CD4-positive, alpha-beta memory T cell (primary cell): ENCODE measurements around the gene UCHL1. TPM values are rescaled to one million over a fixed set of nuclear protein-coding genes. Genes with fewer than 3 reads are reported as not detected.

Experiments
- CTCF ChIA-PET: fragments of 350-600 bp; sonication (Branson Sonifier 250); formaldehyde crosslinking; loops from one replicate; lab custom pipeline; 2021; ENCODE audit warnings: inconsistent platforms; ENCODE audit not compliant: partially characterized antibody; lab: Charles Lee
- POLR2A ChIA-PET: fragments of 350-600 bp; sonication (Branson Sonifier 250); formaldehyde crosslinking; loops from one replicate; lab custom pipeline; 2021; ENCODE audit not compliant: partially characterized antibody; lab: Charles Lee
- DNase-seq, 5 donors: peaks; one replicate each; pipeline versions ENCODE4 v3.0.0 to v3.0.0-alpha.2; 2020 to 2022; ENCODE audit warnings: mixed read lengths in 1 of 5
- H3K27ac ChIP-seq: one replicate; pipeline ENCODE4 v1.7.0; 2013; ENCODE audit warnings: low read depth, low read length
- H3K27me3 ChIP-seq: 2 replicates; pipeline ENCODE4 v1.7.0; 2013; ENCODE audit warnings: mild to moderate bottlenecking, low read length, moderate library complexity; ENCODE audit not compliant: insufficient read depth
- H3K36me3 ChIP-seq: 2 replicates; pipeline ENCODE4 v1.7.0; 2013; ENCODE audit warnings: mild to moderate bottlenecking, low read length, moderate library complexity; ENCODE audit not compliant: insufficient read depth
- H3K4me1 ChIP-seq: 2 replicates; pipeline ENCODE4 v1.7.0; 2013; ENCODE audit warnings: mild to moderate bottlenecking, low read length, moderate library complexity; ENCODE audit not compliant: insufficient read depth
- H3K4me3 ChIP-seq, 2 donors: one replicate each; pipeline ENCODE4 v1.7.0; 2013; ENCODE audit warnings: low read length in 2 of 2, mild to moderate bottlenecking in 1 of 2
- H3K9me3 ChIP-seq, 2 donors: one replicate each; pipeline ENCODE4 v1.7.0; 2013; ENCODE audit warnings: low read length in 2 of 2, control low read depth in 1 of 2; ENCODE audit not compliant: control insufficient read depth in 1 of 2
- H3K27ac Mint-ChIP-seq, 7 donors: one replicate each; pipeline ENCODE4 v1.8.0; 2020 to 2021; ENCODE audit warnings: mixed read lengths in 7 of 7, mild to moderate bottlenecking in 6 of 7, inconsistent platforms in 3 of 7, moderate library complexity in 3 of 7
- H3K27me3 Mint-ChIP-seq, 2 donors: one replicate each; pipeline ENCODE4 v1.8.0; 2020 to 2021; ENCODE audit warnings: mixed read lengths in 2 of 2
- H3K36me3 Mint-ChIP-seq, 2 donors: one replicate each; pipeline ENCODE4 v1.8.0; 2020 to 2021; ENCODE audit warnings: mixed read lengths in 2 of 2, inconsistent platforms in 1 of 2, mild to moderate bottlenecking in 1 of 2
- H3K4me1 Mint-ChIP-seq, 4 donors: one replicate each; pipeline ENCODE4 v1.8.0; 2020 to 2021; ENCODE audit warnings: mixed read lengths in 4 of 4, mild to moderate bottlenecking in 1 of 4
- H3K4me3 Mint-ChIP-seq, 8 donors: one replicate each; pipeline ENCODE4 v1.8.0; 2020 to 2021; ENCODE audit warnings: mixed read lengths in 8 of 8, mild to moderate bottlenecking in 7 of 8, moderate library complexity in 6 of 8, inconsistent platforms in 3 of 8
- H3K9me3 Mint-ChIP-seq, 8 donors: one replicate each; pipeline ENCODE4 v1.8.0; 2020 to 2021; ENCODE audit warnings: mixed read lengths in 8 of 8, mild to moderate bottlenecking in 5 of 8, inconsistent platforms in 3 of 8, moderate library complexity in 1 of 8
- intact Hi-C: fragments of 100-400 bp; cut with micrococcal nuclease; formaldehyde crosslinking; loops from one replicate; pipeline ENCODE4 v1.15.1; 2023
- polyA plus RNA-seq, 2 donors: library from polyadenylated mRNA; unstranded; fragments of 300-500 nt; fragmentation: Illumina TruSeq; gene quantifications; one replicate each; pipeline ENCODE4 v1.2.3, GENCODE V29; 2021
- total RNA-seq, 2 experiments: library from RNA; stranded (reverse); gene quantifications; one replicate each; pipeline ENCODE4 v1.2.3, GENCODE V29; 2021

UCHL1 gene
- total and polyA plus RNA-seq, 4 experiments from 2014 or later: 0.41 TPM; not detected in 3

GRCh38 chr4:41287852-41288251, 31.1 kb downstream of the UCHL1 start:
- ChIA-PET POLR2A (no interaction called here), CTCF (interaction anchor here (0.7 kb wide), 1 partner anchor 8 kb away, joined by 3 read pairs; no protein-coding TSS in a partner anchor)
- Mint-ChIP-seq H3K27me3 (no peaks in the 10 kb centered on the region), H3K4me1 (no peaks in the 10 kb centered on the region), H3K27ac (no peak overlapping the region), H3K36me3 (no peaks in the 10 kb centered on the region), H3K9me3 (peaks cover 0 to 2% (median 0%) of the 10 kb centered on the region in 8 donors), H3K4me3 (no peak overlapping the region)
- Histone ChIP-seq H3K9me3 (no peaks in the 10 kb centered on the region), H3K36me3 (no peaks in the 10 kb centered on the region), H3K27me3 (no peaks in the 10 kb centered on the region), H3K4me3 (no peak overlapping the region), H3K27ac (no peak overlapping the region), H3K4me1 (no peaks in the 10 kb centered on the region)
- DNase-seq: no peak
- intact Hi-C loops: no loop called here

- Mint-ChIP-seq H3K4me3 (no peak overlapping the region), H3K27ac (no peak overlapping the region), H3K4me1 (no peaks in the 10 kb centered on the region), H3K27me3 (no peaks in the 10 kb centered on the region), H3K36me3 (no peaks in the 10 kb centered on the region), H3K9me3 (peaks cover 0 to 4% (median under 1%) of the 10 kb centered on the region in 8 donors)
- ChIA-PET CTCF (interaction anchor here (0.7 kb wide), 1 partner anchor 8 kb away, joined by 3 read pairs; no protein-coding TSS in a partner anchor), POLR2A (no interaction called here)
- H3K27ac ChIP-seq: no peak overlapping the region
- no peaks in the 10 kb centered on the region for H3K36me3 ChIP-seq
- no peak for DNase-seq
- intact Hi-C loops: no loop called here
- H3K4me3 ChIP-seq: no peak overlapping the region
- H3K27me3 ChIP-seq: no peaks in the 10 kb centered on the region
- H3K9me3 ChIP-seq: no peaks in the 10 kb centered on the region
- H3K4me1 ChIP-seq: no peaks in the 10 kb centered on the region
These were observed 31.5 kb downstream of the UCHL1 start for GRCh38 chr4:41288254-41288653.

GRCh38 chr4:41290479-41290878, 33.8 kb downstream of the UCHL1 start:
- Mint-ChIP-seq H3K4me3 (no peak overlapping the region), H3K36me3 (no peaks in the 10 kb centered on the region), H3K27ac (no peak overlapping the region), H3K4me1 (no peaks in the 10 kb centered on the region), H3K9me3 (peaks cover 0 to 24% (median 7%) of the 10 kb centered on the region in 8 donors), H3K27me3 (no peaks in the 10 kb centered on the region)
- POLR2A ChIA-PET: no interaction called here
- Histone ChIP-seq H3K4me1 (no peaks in the 10 kb centered on the region), H3K27ac (no peak overlapping the region), H3K9me3 (no peaks in the 10 kb centered on the region), H3K36me3 (no peaks in the 10 kb centered on the region), H3K27me3 (no peaks in the 10 kb centered on the region), H3K4me3 (no peak overlapping the region)
- no peak for DNase-seq
- intact Hi-C loops: no loop called here
- CTCF ChIA-PET: interaction anchor here (1.5 kb wide), 1 partner anchor 9 kb away, joined by 6 read pairs; no protein-coding TSS in a partner anchor

GRCh38 chr4:41294445-41295062, 37.8 kb downstream of the UCHL1 start:
- no peak overlapping the region for H3K27ac Mint-ChIP-seq
- H3K4me1 Mint-ChIP-seq: no peaks in the 10 kb centered on the region

GRCh38 chr4:41296995-41297394, 40.3 kb downstream of the UCHL1 start:
- no peaks in the 10 kb centered on the region for H3K9me3 ChIP-seq
- intact Hi-C loops: no loop called here
- CTCF ChIA-PET: interaction anchor here (4.1 kb wide), 1 partner anchor 16 kb away, joined by 16 read pairs; no protein-coding TSS in a partner anchor

More at GRCh38 chr4:41294445-41295062, 37.8 kb downstream of the UCHL1 start:
- Histone ChIP-seq H3K36me3 (no peaks in the 10 kb centered on the region), H3K4me1 (no peaks in the 10 kb centered on the region), H3K4me3 (no peak overlapping the region), H3K27ac (no peak overlapping the region), H3K9me3 (no peaks in the 10 kb centered on the region), H3K27me3 (no peaks in the 10 kb centered on the region)
- no peaks in the 10 kb centered on the region for H3K36me3 Mint-ChIP-seq
- H3K27me3 Mint-ChIP-seq: peaks cover 0 to 3% of the 10 kb centered on the region in 2 donors
- no peak overlapping the region for H3K4me3 Mint-ChIP-seq
- ChIA-PET CTCF (interaction anchor here (1.5 to 4.1 kb wide), 3 partner anchors 9 to 13 kb away, joined by 4 to 16 read pairs (median 6); no protein-coding TSS in a partner anchor), POLR2A (no interaction called here)
- peaks cover 0 to 26% (median 7%) of the 10 kb centered on the region in 8 donors for H3K9me3 Mint-ChIP-seq
- DNase-seq: peak in 1 of 5 donors; percentile 16
- intact Hi-C loops: no loop called here

GRCh38 chr4:41297832-41298231, 41.1 kb downstream of the UCHL1 start:
- no peaks in the 10 kb centered on the region for H3K27me3 ChIP-seq
- Mint-ChIP-seq H3K27ac (no peak overlapping the region), H3K4me1 (no peaks in the 10 kb centered on the region), H3K27me3 (peaks cover 0 to 5% of the 10 kb centered on the region in 2 donors), H3K4me3 (no peak overlapping the region), H3K36me3 (no peaks in the 10 kb centered on the region), H3K9me3 (peaks cover 0 to 26% (median 8%) of the 10 kb centered on the region in 8 donors)
- ChIA-PET POLR2A (no interaction called here), CTCF (no interaction called here)
- H3K4me3 ChIP-seq: no peak overlapping the region
- no peaks in the 10 kb centered on the region for H3K4me1 ChIP-seq
- intact Hi-C loops: no loop called here
- H3K27ac ChIP-seq: no peak overlapping the region
- H3K9me3 ChIP-seq: no peaks in the 10 kb centered on the region
- DNase-seq: no peak
- no peaks in the 10 kb centered on the region for H3K36me3 ChIP-seq

More at GRCh38 chr4:41296995-41297394, 40.3 kb downstream of the UCHL1 start:
- H3K27ac Mint-ChIP-seq: no peak overlapping the region
- no peaks in the 10 kb centered on the region for H3K36me3 Mint-ChIP-seq
- no peaks in the 10 kb centered on the region for H3K4me1 Mint-ChIP-seq
- no peaks in the 10 kb centered on the region for H3K36me3 ChIP-seq
- DNase-seq: no peak
- H3K4me3 Mint-ChIP-seq: no peak overlapping the region
- no peak overlapping the region for H3K27ac ChIP-seq
- H3K4me1 ChIP-seq: no peaks in the 10 kb centered on the region
- H3K27me3 Mint-ChIP-seq: peaks cover 0 to 5% of the 10 kb centered on the region in 2 donors
- H3K4me3 ChIP-seq: no peak overlapping the region
- POLR2A ChIA-PET: no interaction called here
- H3K27me3 ChIP-seq: no peaks in the 10 kb centered on the region
- peaks cover 0 to 26% (median 7%) of the 10 kb centered on the region in 8 donors for H3K9me3 Mint-ChIP-seq

GRCh38 chr4:41299486-41299885, 42.8 kb downstream of the UCHL1 start:
- intact Hi-C loops: no loop called here
- H3K9me3 Mint-ChIP-seq: peaks cover 0 to 12% (median 4%) of the 10 kb centered on the region in 8 donors
- DNase-seq: no peak
- Histone ChIP-seq H3K9me3 (no peaks in the 10 kb centered on the region), H3K4me3 (no peak overlapping the region), H3K27me3 (no peaks in the 10 kb centered on the region), H3K4me1 (no peaks in the 10 kb centered on the region), H3K27ac (no peak overlapping the region), H3K36me3 (no peaks in the 10 kb centered on the region)
- peak overlapping the region in 1 of 8 donors; percentile 12 for H3K4me3 Mint-ChIP-seq
- ChIA-PET CTCF (interaction anchor here (1.2 kb wide), 1 partner anchor 17 kb away, joined by 3 read pairs; no protein-coding TSS in a partner anchor), POLR2A (no interaction called here)
- H3K27ac Mint-ChIP-seq: no peak overlapping the region
- peaks cover 2 to 6% of the 10 kb centered on the region in 2 donors for H3K27me3 Mint-ChIP-seq
- H3K36me3 Mint-ChIP-seq: no peaks in the 10 kb centered on the region
- H3K4me1 Mint-ChIP-seq: no peaks in the 10 kb centered on the region
